ENCODE data around the gene CAMKMT. TPM values are rescaled to one million over a fixed set of nuclear protein-coding genes. Genes with fewer than 3 reads are reported as not detected.

CAMKMT gene
- total RNA-seq, 4 donors from 2014 or later, result 2.6 to 9.5 (median 5.2) TPM

DNA sequence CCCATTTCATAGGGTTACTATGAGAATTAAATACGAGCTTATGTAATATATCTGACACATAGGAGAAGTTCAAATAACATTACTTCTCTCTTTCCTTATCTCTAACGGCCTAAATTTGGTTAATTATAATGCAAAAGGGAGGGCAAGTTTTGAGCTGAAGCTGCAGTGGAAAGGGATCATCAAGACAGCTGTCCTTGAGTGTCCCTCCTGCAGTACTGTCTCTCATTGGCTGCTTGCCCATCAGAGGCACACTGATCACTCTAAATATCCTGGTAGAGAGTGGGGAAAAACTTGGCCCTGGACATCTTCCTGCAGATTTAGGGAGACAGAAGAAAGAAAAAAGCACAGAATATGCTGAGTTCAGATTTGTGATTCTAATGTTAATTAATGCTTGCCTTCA, 186.0 kb downstream of the CAMKMT start:
- no peaks in the 10 kb centered on the region for H3K36me3 ChIP-seq
- no peak overlapping the region for H3K4me3 ChIP-seq
- in situ Hi-C loops (cut with MboI; ENCODE audit: low sequenced_read_pairs in 4 of 4) (no loop called here), intact Hi-C loops (cut with DNase I; ENCODE audit: low total_unique reads) (no loop called here)
- no peak for DNase-seq
- ATAC-seq, result no peak
- no peaks in the 10 kb centered on the region for H3K9me3 ChIP-seq
- H3K4me1 ChIP-seq, result peaks cover 4 to 9% of the 10 kb centered on the region in 2 donors
- no peaks in the 10 kb centered on the region for H3K27me3 ChIP-seq
- TF ChIP-seq, protein P1, sequence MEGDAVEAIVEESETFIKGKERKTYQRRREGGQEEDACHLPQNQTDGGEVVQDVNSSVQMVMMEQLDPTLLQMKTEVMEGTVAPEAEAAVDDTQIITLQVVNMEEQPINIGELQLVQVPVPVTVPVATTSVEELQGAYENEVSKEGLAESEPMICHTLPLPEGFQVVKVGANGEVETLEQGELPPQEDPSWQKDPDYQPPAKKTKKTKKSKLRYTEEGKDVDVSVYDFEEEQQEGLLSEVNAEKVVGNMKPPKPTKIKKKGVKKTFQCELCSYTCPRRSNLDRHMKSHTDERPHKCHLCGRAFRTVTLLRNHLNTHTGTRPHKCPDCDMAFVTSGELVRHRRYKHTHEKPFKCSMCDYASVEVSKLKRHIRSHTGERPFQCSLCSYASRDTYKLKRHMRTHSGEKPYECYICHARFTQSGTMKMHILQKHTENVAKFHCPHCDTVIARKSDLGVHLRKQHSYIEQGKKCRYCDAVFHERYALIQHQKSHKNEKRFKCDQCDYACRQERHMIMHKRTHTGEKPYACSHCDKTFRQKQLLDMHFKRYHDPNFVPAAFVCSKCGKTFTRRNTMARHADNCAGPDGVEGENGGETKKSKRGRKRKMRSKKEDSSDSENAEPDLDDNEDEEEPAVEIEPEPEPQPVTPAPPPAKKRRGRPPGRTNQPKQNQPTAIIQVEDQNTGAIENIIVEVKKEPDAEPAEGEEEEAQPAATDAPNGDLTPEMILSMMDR (IDR thresholded peaks at IDR 0.05 in 4 of 5, conservative IDR thresholded peaks at IDR 0.05 in 1 of 5), result no peak
- no peak for TF ChIP-seq POLR2A (IDR thresholded peaks at IDR 0.05)
- no peak overlapping the region for H3K27ac ChIP-seq

- H3K9me3 ChIP-seq, result no peaks in the 10 kb centered on the region
- no peak for DNase-seq
- peaks cover 4 to 10% of the 10 kb centered on the region in 2 donors for H3K4me1 ChIP-seq
- H3K27me3 ChIP-seq, result no peaks in the 10 kb centered on the region
- intact Hi-C loops (cut with DNase I; ENCODE audit: low total_unique reads) (no loop called here), in situ Hi-C loops (cut with MboI; ENCODE audit: low sequenced_read_pairs in 4 of 4) (no loop called here)
- TF ChIP-seq, protein P1 (IDR thresholded peaks at IDR 0.05 in 4 of 5, conservative IDR thresholded peaks at IDR 0.05 in 1 of 5), result no peak
- no peak for TF ChIP-seq POLR2A (IDR thresholded peaks at IDR 0.05)
- no peak overlapping the region for H3K4me3 ChIP-seq
- ATAC-seq, result no peak
- H3K36me3 ChIP-seq, result no peaks in the 10 kb centered on the region
- H3K27ac ChIP-seq, result no peak overlapping the region
These were observed 186.7 kb downstream of the CAMKMT start for GRCh38 chr2:44548221-44549098.

- Histone ChIP-seq H3K36me3 (no peaks in the 10 kb centered on the region), H3K27me3 (no peaks in the 10 kb centered on the region), H3K4me1 (peaks cover 4 to 16% of the 10 kb centered on the region in 2 donors), H3K27ac (no peak overlapping the region), H3K4me3 (no peak overlapping the region), H3K9me3 (no peaks in the 10 kb centered on the region)
- in situ Hi-C loops (cut with MboI; ENCODE audit: low sequenced_read_pairs in 4 of 4) (no loop called here), intact Hi-C loops (cut with DNase I; ENCODE audit: low total_unique reads) (no loop called here)
- DNase-seq, result no peak
- no peak for TF ChIP-seq POLR2A (IDR thresholded peaks at IDR 0.05)
- TF ChIP-seq, protein P1 (IDR thresholded peaks at IDR 0.05 in 4 of 5, conservative IDR thresholded peaks at IDR 0.05 in 1 of 5), result no peak
- ATAC-seq, result no peak
These were observed 187.3 kb downstream of the CAMKMT start for GRCh38 chr2:44549099-44549471.

DNA sequence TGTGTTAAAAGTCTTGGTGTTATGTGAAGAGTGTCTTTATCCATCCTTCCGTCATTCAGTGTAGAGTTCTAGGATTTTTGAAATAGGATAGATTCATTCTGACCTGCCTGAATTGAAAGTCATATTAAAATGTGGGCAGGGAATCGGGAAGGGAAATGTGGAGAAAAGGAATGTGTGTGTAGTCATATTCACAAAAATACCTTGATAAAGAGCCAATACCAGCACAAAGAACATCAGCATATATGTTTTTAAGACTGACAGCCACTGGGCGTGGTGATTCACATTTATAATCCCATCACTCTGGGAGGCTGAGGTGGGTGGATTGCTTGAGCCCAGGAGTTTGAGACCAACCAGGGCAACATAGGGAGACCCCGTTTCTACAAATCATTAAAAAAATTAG, 188.1 kb downstream of the CAMKMT start:
- in situ Hi-C loops (cut with MboI; ENCODE audit: low sequenced_read_pairs in 4 of 4), result no loop called here
- intact Hi-C loops (cut with DNase I; ENCODE audit: low total_unique reads), result no loop called here
- ATAC-seq (no peak), DNase-seq (no peak)
- TF ChIP-seq POLR2A (IDR thresholded peaks at IDR 0.05), result no peak
- TF ChIP-seq, protein P1 (IDR thresholded peaks at IDR 0.05 in 4 of 5, conservative IDR thresholded peaks at IDR 0.05 in 1 of 5), result no peak
- H3K9me3 ChIP-seq, result no peaks in the 10 kb centered on the region
- H3K36me3 ChIP-seq, result no peaks in the 10 kb centered on the region
- no peak overlapping the region for H3K4me3 ChIP-seq
- no peak overlapping the region for H3K27ac ChIP-seq
- H3K27me3 ChIP-seq, result no peaks in the 10 kb centered on the region
- peaks cover 4 to 16% of the 10 kb centered on the region in 2 donors for H3K4me1 ChIP-seq

All from gastrocnemius medialis (tissue), 4 donors.